ENCODE data around the gene USP49. TPM values are rescaled to one million over a fixed set of nuclear protein-coding genes. Genes with fewer than 3 reads are reported as not detected.

USP49 gene
- total and polyA plus RNA-seq, 2 of the 13 experiments (the other 11 are each of a cell fraction or from before 2014, with no cell fraction given), result 2.9 to 4.3 TPM

DNA sequence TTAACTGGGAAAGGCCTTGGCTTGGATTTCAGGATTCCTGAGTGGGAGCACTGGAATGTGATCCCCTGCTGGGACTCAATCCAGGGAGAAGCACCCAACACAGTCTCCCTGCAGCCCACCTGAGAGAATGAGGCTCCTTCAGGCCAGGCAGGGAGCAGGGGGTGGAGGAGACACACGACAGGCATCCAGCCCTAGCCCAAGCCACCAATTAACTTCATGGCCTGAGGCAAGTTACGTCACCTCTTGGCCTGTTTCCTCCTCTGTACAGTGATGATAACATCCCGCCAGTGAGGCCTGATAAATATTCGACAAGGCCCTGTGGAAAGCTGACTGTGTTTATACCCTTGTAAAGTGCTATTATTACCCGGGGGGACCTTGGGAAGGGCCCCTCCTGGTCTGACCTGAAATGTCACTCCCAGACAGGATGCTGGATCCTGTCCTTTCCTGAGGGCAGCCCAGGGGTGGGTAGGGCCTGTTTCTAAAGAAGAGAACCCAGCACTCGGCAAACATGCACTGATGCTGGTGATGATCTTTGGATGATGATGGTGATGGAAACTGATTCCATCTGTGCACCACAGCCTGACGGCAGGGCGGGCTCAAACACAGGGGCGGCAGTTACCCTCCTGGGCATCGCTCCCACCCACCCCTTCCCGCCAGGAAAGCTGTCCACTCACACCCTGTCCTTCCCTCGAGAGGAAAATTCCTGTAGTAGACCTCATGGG lies 127.9 kb downstream of the USP49 start (continued):
- TF ChIP-seq, protein P1, sequence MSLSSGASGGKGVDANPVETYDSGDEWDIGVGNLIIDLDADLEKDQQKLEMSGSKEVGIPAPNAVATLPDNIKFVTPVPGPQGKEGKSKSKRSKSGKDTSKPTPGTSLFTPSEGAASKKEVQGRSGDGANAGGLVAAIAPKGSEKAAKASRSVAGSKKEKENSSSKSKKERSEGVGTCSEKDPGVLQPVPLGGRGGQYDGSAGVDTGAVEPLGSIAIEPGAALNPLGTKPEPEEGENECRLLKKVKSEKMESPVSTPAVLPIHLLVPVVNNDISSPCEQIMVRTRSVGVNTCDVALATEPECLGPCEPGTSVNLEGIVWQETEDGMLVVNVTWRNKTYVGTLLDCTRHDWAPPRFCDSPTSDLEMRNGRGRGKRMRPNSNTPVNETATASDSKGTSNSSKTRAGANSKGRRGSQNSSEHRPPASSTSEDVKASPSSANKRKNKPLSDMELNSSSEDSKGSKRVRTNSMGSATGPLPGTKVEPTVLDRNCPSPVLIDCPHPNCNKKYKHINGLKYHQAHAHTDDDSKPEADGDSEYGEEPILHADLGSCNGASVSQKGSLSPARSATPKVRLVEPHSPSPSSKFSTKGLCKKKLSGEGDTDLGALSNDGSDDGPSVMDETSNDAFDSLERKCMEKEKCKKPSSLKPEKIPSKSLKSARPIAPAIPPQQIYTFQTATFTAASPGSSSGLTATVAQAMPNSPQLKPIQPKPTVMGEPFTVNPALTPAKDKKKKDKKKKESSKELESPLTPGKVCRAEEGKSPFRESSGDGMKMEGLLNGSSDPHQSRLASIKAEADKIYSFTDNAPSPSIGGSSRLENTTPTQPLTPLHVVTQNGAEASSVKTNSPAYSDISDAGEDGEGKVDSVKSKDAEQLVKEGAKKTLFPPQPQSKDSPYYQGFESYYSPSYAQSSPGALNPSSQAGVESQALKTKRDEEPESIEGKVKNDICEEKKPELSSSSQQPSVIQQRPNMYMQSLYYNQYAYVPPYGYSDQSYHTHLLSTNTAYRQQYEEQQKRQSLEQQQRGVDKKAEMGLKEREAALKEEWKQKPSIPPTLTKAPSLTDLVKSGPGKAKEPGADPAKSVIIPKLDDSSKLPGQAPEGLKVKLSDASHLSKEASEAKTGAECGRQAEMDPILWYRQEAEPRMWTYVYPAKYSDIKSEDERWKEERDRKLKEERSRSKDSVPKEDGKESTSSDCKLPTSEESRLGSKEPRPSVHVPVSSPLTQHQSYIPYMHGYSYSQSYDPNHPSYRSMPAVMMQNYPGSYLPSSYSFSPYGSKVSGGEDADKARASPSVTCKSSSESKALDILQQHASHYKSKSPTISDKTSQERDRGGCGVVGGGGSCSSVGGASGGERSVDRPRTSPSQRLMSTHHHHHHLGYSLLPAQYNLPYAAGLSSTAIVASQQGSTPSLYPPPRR (CRISPR knock-in tag; IDR thresholded peaks at IDR 0.05; ENCODE audit: borderline replicate concordance), result 0 out of 2 replicates have a peak, but pooled peaks have one; percentile 9
- TF ChIP-seq GLI4 (CRISPR knock-in tag; IDR thresholded peaks at IDR 0.05; ENCODE audit: borderline replicate concordance), result no peak
- TF ChIP-seq, protein P2, sequence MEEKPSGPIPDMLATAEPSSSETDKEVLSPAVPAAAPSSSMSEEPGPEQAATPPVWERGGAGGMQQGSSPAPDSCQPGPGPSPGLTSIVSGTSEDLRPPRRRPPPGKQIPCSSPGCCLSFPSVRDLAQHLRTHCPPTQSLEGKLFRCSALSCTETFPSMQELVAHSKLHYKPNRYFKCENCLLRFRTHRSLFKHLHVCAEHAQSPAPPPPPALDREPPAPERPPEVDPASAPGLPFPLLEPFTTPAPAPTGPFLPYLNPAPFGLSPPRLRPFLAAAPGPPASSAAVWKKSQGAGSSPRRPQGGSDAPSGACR (CRISPR knock-in tag; IDR thresholded peaks at IDR 0.05), result no peak
- TF ChIP-seq, protein P3, sequence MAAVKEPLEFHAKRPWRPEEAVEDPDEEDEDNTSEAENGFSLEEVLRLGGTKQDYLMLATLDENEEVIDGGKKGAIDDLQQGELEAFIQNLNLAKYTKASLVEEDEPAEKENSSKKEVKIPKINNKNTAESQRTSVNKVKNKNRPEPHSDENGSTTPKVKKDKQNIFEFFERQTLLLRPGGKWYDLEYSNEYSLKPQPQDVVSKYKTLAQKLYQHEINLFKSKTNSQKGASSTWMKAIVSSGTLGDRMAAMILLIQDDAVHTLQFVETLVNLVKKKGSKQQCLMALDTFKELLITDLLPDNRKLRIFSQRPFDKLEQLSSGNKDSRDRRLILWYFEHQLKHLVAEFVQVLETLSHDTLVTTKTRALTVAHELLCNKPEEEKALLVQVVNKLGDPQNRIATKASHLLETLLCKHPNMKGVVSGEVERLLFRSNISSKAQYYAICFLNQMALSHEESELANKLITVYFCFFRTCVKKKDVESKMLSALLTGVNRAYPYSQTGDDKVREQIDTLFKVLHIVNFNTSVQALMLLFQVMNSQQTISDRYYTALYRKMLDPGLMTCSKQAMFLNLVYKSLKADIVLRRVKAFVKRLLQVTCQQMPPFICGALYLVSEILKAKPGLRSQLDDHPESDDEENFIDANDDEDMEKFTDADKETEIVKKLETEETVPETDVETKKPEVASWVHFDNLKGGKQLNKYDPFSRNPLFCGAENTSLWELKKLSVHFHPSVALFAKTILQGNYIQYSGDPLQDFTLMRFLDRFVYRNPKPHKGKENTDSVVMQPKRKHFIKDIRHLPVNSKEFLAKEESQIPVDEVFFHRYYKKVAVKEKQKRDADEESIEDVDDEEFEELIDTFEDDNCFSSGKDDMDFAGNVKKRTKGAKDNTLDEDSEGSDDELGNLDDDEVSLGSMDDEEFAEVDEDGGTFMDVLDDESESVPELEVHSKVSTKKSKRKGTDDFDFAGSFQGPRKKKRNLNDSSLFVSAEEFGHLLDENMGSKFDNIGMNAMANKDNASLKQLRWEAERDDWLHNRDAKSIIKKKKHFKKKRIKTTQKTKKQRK (IDR thresholded peaks at IDR 0.05; ENCODE audit: low read length), result no peak
- TF ChIP-seq CCDC6 (CRISPR knock-in tag; IDR thresholded peaks at IDR 0.05), result 0 out of 2 replicates have a peak, but pooled peaks have one; percentile 31
- TF ChIP-seq ZNF30 (CRISPR knock-in tag; IDR thresholded peaks at IDR 0.05), result no peak
- TF ChIP-seq, protein P4, sequence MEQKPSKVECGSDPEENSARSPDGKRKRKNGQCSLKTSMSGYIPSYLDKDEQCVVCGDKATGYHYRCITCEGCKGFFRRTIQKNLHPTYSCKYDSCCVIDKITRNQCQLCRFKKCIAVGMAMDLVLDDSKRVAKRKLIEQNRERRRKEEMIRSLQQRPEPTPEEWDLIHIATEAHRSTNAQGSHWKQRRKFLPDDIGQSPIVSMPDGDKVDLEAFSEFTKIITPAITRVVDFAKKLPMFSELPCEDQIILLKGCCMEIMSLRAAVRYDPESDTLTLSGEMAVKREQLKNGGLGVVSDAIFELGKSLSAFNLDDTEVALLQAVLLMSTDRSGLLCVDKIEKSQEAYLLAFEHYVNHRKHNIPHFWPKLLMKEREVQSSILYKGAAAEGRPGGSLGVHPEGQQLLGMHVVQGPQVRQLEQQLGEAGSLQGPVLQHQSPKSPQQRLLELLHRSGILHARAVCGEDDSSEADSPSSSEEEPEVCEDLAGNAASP (CRISPR knock-in tag; IDR thresholded peaks at IDR 0.05; ENCODE audit: borderline replicate concordance), result peak; percentile 15; the same call in 1 of the 2 replicates
- TF ChIP-seq, protein P5, sequence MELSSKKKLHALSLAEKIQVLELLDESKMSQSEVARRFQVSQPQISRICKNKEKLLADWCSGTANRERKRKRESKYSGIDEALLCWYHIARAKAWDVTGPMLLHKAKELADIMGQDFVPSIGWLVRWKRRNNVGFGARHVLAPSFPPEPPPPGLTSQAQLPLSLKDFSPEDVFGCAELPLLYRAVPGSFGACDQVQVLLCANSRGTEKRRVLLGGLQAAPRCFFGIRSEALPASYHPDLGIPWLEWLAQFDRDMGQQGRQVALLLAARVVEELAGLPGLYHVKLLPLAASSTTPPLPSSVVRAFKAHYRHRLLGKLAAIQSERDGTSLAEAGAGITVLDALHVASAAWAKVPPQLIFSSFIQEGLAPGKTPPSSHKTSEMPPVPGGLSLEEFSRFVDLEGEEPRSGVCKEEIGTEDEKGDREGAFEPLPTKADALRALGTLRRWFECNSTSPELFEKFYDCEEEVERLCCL (CRISPR knock-in tag; IDR thresholded peaks at IDR 0.05; ENCODE audit: borderline replicate concordance), result no peak
- TF ChIP-seq FOSL1 (CRISPR knock-in tag; IDR thresholded peaks at IDR 0.05; ENCODE audit: borderline replicate concordance), result no peak
- no peak for TF ChIP-seq ZNF605 (CRISPR knock-in tag; IDR thresholded peaks at IDR 0.05)
- no peak for TF ChIP-seq HOXA5 (CRISPR knock-in tag; IDR thresholded peaks at IDR 0.05)
- TF ChIP-seq, protein P6, sequence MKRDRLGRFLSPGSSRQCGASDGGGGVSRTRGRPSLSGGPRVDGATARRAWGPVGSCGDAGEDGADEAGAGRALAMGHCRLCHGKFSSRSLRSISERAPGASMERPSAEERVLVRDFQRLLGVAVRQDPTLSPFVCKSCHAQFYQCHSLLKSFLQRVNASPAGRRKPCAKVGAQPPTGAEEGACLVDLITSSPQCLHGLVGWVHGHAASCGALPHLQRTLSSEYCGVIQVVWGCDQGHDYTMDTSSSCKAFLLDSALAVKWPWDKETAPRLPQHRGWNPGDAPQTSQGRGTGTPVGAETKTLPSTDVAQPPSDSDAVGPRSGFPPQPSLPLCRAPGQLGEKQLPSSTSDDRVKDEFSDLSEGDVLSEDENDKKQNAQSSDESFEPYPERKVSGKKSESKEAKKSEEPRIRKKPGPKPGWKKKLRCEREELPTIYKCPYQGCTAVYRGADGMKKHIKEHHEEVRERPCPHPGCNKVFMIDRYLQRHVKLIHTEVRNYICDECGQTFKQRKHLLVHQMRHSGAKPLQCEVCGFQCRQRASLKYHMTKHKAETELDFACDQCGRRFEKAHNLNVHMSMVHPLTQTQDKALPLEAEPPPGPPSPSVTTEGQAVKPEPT (CRISPR knock-in tag; IDR thresholded peaks at IDR 0.05; ENCODE audit: low read depth), result 0 out of 2 replicates have a peak, but pooled peaks have one; percentile 42
